Stimulated activated CD8-positive, alpha-beta memory T cell treated with anti-CD3 and anti-CD28 coated beads, Interleukin-15, amount 100 ng/mL, for 1 hour (primary cell): Measurements from ENCODE around the gene BRK1.
"Not testable (repeated sequence)": the region's sequence is repeated elsewhere in the genome, so short reads cannot be mapped to it uniquely, and the experiment has no call there.

Experiments used
- DNase-seq: peaks from one replicate; pipeline ENCODE4 v3.0.0-alpha.2; 2020; ENCODE audit warnings: low read depth

The BRK1 gene

DNA sequence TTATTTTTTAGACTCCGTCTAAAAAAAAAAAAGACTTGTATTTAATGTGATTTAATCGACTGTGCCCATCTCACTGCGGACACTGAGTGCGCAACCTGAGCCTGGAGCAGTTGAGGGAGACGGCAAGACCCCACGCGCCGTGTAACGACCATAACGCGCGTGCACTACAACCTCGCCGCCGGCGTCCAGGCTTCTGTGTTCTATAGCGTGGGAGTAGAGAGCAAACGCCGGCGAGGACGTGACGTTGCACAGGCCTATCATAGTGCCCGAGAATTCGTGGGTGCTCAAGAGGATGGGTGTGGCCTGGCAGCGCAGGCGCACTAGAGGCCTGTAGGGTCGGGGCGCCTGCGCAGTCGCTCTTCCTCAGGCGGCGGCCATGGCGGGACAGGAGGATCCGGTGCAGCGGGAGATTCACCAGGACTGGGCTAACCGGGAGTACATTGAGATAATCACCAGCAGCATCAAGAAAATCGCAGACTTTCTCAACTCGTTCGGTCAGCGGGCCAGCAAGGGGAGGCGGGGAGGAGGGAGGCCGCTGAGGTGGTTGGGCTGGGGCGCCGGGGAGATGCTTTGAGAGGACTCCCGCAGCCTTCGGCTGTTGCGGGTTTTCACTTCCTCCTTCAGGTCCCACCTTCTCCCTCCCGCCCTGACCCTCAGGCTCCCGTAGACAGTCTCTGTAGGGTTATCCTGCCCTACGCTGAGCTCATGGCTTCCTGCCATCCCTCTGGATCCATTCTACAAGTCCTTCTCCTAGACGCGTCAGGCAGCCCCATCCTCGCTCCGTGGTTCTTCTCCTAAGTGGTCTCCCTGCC lies at the start of gene BRK1:
TSS of gene BRK1 (plus strand) at position 350 of the 812 bp plus-strand sequence. CDS start at position 377, 27 bp downstream.
- DNase-seq: peak; percentile 78

DNA sequence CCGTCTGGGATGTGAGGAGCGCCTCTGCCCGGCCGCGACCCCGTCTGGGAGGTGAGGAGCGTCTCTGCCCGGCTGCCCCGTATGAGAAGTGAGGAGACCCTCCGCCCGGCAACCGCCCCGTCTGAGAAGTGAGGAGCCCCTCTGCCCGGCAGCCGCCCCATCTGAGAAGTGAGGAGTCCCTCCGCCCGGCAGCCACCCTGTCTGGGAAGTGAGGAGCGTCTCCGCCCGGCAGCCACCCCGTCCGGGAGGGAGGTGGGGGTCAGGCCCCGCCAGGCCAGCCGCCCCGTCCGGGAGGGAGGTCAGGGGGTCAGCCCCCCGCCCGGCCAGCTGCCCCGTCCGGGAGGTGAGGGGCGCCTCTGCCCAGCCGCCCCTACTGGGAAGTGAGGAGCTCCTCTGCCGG lies 45.4 kb upstream of the BRK1 start:
- DNase-seq: not testable (repeated sequence)

GRCh38 chr3:10074666-10075065 lies 40.8 kb upstream of the BRK1 start:
- DNase-seq: no peak

DNA sequence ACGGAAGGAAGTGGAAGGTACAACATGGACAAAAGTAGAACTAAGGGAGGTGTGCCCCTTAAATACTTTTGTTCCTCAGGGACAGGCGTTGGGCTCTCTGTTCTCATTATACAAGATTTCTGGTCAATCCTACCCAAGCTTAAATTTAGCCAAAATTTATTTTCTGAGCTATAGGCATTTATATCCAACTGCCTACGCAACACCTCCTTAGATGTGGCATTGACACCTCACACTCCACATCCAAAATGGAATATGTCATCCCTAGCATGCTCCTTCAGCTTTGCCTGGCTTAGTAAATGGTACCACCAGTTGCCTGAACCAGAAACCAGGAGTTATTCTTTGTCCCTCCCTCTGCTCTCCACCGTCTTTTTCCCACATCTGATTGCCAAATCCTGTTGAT lies 33.6 kb upstream of the BRK1 start:
- DNase-seq: no peak

- no peak for DNase-seq
Observed at GRCh38 chr3:10085738-10086137, 29.7 kb upstream of the BRK1 start.

- DNase-seq: no peak
Observed at GRCh38 chr3:10088256-10088655, 27.2 kb upstream of the BRK1 start.

- no peak for DNase-seq
Observed at GRCh38 chr3:10090179-10090578, 25.3 kb upstream of the BRK1 start.

DNA sequence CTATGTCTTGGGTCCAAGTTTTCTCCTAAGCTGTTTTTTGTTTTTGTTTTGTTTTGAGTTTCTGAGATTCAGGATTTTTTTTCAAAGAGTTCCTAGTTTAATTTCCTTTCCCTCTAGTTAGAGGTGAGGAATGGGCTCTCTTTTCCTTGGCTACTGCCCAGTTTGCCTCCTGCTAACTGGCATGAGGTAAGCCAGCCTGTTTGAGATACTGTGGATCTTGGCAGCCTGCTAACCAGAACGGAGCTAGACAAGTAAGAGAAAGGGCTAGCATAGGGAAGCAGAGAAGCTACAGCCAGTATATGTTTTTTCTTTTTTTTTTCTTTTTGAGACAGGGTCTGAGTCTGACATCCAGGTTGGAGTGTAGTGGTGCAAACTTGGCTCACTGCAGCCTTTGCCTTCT lies 24.7 kb upstream of the BRK1 start:
- not testable (repeated sequence) for DNase-seq

- DNase-seq: not testable (repeated sequence)
Observed at GRCh38 chr3:10091387-10091786, 24.1 kb upstream of the BRK1 start.

- no peak for DNase-seq
Observed at GRCh38 chr3:10093678-10094077, 21.8 kb upstream of the BRK1 start.

DNA sequence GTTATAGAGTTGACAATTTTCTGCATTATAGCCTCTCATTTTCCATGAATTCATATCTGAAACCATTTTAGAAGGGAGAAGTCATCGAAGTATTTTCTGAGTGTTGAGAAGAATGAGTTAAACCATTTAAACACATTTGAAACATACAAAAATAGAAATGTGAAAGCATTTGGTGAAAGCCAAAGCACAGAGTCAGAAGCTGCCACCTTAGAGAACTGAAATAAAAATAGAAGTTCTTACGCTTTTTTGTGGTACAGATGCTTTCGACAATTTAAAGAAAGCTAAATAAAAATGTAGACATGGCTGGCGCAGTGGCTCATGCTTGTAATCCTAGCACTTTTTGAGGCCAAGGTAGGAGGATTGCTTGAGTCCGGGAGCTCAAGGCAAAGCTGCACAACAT lies 16.4 kb upstream of the BRK1 start:
- no peak for DNase-seq

DNA sequence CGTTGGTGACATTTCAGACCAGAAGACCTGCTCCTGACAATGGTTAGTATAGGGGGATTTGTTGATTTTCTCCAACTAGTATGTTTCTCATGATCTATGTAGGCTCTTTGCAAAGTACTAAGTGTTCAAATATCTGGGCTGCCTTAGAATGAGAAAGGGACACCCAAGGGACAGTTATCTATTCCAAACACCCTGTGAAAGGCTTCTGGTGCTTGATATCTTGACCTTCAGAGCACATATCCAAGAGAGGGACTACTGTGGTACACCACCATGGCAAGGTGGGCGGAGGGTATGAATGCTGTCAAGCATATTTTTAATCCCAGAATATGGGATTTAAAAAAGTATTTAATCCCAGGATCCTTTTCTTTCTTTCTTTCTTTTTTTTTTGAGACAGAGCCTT lies 8.6 kb upstream of the BRK1 start:
- DNase-seq: no peak

DNA sequence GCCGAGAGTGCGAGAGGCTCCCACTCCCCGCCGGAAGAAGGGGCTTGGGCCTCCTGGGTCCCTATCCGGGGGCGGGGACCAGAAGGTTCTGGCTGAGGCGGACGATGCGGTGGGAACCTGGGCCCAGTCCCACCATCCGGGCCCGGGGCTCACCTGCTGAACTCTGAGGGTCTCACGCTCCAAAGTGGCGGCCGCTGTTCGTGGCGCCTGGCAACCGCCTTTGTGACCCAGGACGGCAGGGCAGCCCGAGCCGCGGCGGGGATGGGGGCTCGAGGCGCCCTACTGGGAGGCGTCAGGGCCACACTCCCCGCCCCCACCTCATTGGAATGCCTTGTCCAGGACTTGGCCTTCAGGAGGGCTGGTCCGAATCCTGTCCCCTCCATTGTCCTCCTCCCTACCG lies 7.4 kb upstream of the BRK1 start, which contains the start of gene FANCD2OS:
TSS of gene FANCD2OS (minus strand) at position 165 of the 400 bp plus-strand sequence. CDS start 3,481 bp downstream, outside the sequence.
- no peak for DNase-seq

DNA sequence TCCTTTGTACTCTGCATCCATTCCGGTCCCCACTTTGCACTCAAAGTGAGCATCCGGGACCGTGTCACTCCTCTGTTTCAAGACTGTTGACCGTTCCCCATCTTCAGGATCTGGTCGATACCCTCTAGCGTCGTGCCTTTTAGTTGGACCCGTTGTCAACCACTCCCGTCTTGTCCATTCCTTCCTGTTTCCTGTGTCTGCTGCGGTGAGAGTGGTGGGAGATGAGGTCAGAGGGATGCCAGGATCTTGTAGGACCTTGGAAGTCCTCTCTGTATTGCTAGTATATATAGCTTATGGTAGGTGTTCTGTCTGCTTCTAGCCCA lies 624 bp downstream of the BRK1 start:
- DNase-seq: no peak

DNA sequence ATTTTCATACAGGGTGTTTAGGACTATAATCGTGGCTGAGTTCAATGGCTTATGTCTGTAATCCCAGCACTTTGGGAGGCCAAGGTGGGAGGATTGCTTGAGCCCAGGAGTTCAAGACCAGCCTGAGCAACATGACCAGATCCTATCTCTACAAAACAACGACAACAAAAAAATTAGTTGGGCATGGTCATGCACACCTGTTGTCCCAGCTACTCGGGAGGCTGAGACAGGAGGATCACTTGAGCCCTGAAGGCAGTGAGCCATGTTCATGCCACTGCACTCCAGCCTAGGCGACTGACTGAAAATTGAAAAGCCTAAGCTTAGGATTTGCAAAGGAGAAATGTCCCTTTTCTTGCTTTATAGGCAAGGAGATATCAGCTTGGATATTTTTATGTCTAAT lies 1.5 kb downstream of the BRK1 start:
- DNase-seq: no peak

GRCh38 chr3:10119376-10119775 lies 3.9 kb downstream of the BRK1 start:
- no peak for DNase-seq

DNA sequence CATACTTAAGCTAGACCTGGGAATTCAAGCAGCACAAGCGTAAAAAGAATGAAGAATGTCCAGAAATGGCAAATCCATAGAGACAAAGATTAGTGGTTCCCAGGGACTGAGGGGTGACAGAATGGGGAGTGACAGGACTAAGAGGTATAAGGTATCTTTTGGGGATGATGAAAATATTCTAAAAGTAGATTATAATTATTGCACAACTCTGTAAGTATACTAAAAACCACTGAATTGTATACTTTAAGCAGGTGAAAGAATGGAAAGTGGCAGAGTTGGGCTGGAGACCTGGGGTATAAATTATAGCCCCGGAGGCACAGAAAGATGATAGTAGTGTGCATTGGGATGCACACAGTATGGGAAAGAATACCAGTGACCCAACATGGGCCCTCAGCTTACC lies 5.6 kb downstream of the BRK1 start:
- no peak for DNase-seq

- no peak for DNase-seq
Observed at GRCh38 chr3:10122724-10123123, 7.2 kb downstream of the BRK1 start.

- not testable (repeated sequence) for DNase-seq
Observed at GRCh38 chr3:10135872-10136271, 20.4 kb downstream of the BRK1 start.

- no peak for DNase-seq
Observed at GRCh38 chr3:10136426-10137005, 21.0 kb downstream of the BRK1 start.

- DNase-seq: no peak
Observed at GRCh38 chr3:10137178-10137577, 21.7 kb downstream of the BRK1 start.

GRCh38 chr3:10140996-10141546 lies 25.6 kb downstream of the BRK1 start:
- DNase-seq: no peak
